ENCODE measurements around the gene IPO7. TPM values are rescaled to one million over a fixed set of nuclear protein-coding genes. Genes with fewer than 3 reads are reported as not detected.

The IPO7 gene
- total RNA-seq, 1 experiment from 2014 or later, result 205 TPM

DNA sequence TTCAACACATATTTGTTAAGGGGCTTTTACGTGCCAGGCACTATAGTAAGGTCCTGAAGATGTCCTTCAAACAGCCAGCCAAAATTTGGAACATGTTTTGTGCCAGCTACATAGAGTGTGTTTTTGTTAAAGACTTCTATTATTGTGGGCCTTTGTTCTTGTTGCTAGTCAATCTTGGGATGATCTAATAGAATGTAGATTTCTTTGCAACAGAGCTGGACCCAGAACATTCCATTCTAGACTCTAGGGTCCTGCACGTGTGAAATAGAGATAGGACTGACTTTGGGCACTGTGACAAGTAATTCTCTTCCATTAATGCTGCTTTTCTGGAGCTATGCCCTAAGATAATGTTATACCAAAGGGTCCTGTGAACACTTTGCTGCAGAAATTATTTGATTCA, 16.9 kb upstream of the IPO7 start:
- Mint-ChIP-seq H3K4me3 (no peak overlapping the region), H3K27ac (no peak overlapping the region), H3K4me1 (peaks cover 17 to 22% of the 10 kb centered on the region in 2 experiments), H3K9me3 (no peaks in the 10 kb centered on the region; a peak in 2 of 5 replicates), H3K36me3 (ENCODE audit: insufficient read depth in 1 of 3, low read depth in 3 of 3) (no peaks in the 10 kb centered on the region; a peak in 1 of 7 replicates), H3K27me3 (ENCODE audit: low read depth) (no peaks in the 10 kb centered on the region)
- no peak overlapping the region for H2BK12ac ChIP-seq (ENCODE audit: insufficient read length, low read depth, low read length)
- no CpG with 5 or more reads among the region's 2 CpGs for WGBS (ENCODE audit: extremely low coverage, insufficient read length, low lambda C conversion rate)
- H2BK15ac ChIP-seq (ENCODE audit: low read depth, low read length), result no peak overlapping the region
- no peak overlapping the region for H2AK5ac ChIP-seq (ENCODE audit: insufficient read length, low read length)
- no peak overlapping the region for H2BK20ac ChIP-seq (ENCODE audit: low read depth, low read length, poor library complexity, severe bottlenecking)
- H3K14ac ChIP-seq (ENCODE audit: insufficient read depth, low read length), result no peak overlapping the region
- no peak for DNase-seq
- no peak overlapping the region for H3K56ac ChIP-seq (ENCODE audit: insufficient read length, low read depth, low read length)
- no peaks in the 10 kb centered on the region for H3K27me3 ChIP-seq (ENCODE audit: insufficient read depth, low read length)
- H2BK5ac ChIP-seq (ENCODE audit: insufficient read length, low read length), result no peak overlapping the region
- H3K23ac ChIP-seq (ENCODE audit: insufficient read length, low read depth, low read length), result no peak overlapping the region
- H3K27ac ChIP-seq (ENCODE audit: insufficient read length, low read depth, low read length), result no peak overlapping the region
- no peak overlapping the region for H3K4me2 ChIP-seq (ENCODE audit: insufficient read depth, insufficient read length, low read length)
- TF ChIP-seq CTCF (conservative IDR thresholded peaks at IDR 0.05), result no peak
- no peaks in the 10 kb centered on the region for H3K79me1 ChIP-seq (ENCODE audit: insufficient read depth, low read depth, low read length, poor library complexity, severe bottlenecking)
- no peak overlapping the region for H2BK120ac ChIP-seq (ENCODE audit: low read depth, low read length, poor library complexity, severe bottlenecking)
- no peak overlapping the region for H3T11ph ChIP-seq (ENCODE audit: low read length)
- H3K79me2 ChIP-seq (ENCODE audit: insufficient read depth, low read length), result no peaks in the 10 kb centered on the region
- H3K18ac ChIP-seq (ENCODE audit: insufficient read length, low read depth, low read length), result no peak overlapping the region
- no peak overlapping the region for H3K4ac ChIP-seq (ENCODE audit: low read depth, low read length)
- no peak overlapping the region for H2AFZ ChIP-seq (ENCODE audit: low read length)
- no peak overlapping the region for H4K91ac ChIP-seq (ENCODE audit: insufficient read length, low read depth, low read length)
- H4K20me1 ChIP-seq (ENCODE audit: control insufficient read depth, insufficient read depth, insufficient read length), result no peaks in the 10 kb centered on the region
- H4K5ac ChIP-seq (ENCODE audit: insufficient read length, low read depth, low read length), result no peak overlapping the region
- no peaks in the 10 kb centered on the region for H3K23me2 ChIP-seq (ENCODE audit: insufficient read length, low read depth, low read length, poor library complexity, severe bottlenecking)
- H3K4me1 ChIP-seq (ENCODE audit: insufficient read depth, low read length), result peaks cover 3% of the 10 kb centered on the region
- H4K8ac ChIP-seq (replicated peaks; ENCODE audit: insufficient read length, low read depth, low read length), result no peak overlapping the region
- H3K9ac ChIP-seq (ENCODE audit: extremely low read depth, insufficient read length, low read length), result no peak overlapping the region
- no peaks in the 10 kb centered on the region for H3K9me3 ChIP-seq (ENCODE audit: control insufficient read depth, low read depth, low read length)
